Lung (tissue), 12 donors: ENCODE results near the gene LSM7. TPM values are rescaled to one million over a fixed set of nuclear protein-coding genes. Genes with fewer than 3 reads are reported as not detected.
"Not testable (repeated sequence)": the region's sequence is repeated elsewhere in the genome, so short reads cannot be mapped to it uniquely, and the experiment has no call there.

Source experiments
- ATAC-seq: fragments of 200-7000 bp; cut with Tn5 transposase; one replicate; pipeline ENCODE4 v1.9.1; 2020; ENCODE audit warnings: moderate number of reproducible peaks; ENCODE audit not compliant: insufficient read depth, low FRiP score
- DNase-seq, 3 donors: peaks; one replicate each; pipeline ENCODE4 v3.0.0-alpha.2; 2013 to 2017
- H3K27ac ChIP-seq, 2 donors: one replicate each; pipeline ENCODE4 v1.5.1; 2013; ENCODE audit warnings: mild to moderate bottlenecking in 2 of 2, moderate library complexity in 2 of 2, control low read depth in 1 of 2, inconsistent platforms in 1 of 2, low read depth in 1 of 2, low read length in 1 of 2
- H3K27me3 ChIP-seq, 3 donors: one replicate each; pipeline ENCODE4 v1.5.1; 2013; ENCODE audit warnings: low read length in 2 of 3; ENCODE audit not compliant: control insufficient read depth in 3 of 3, insufficient read depth in 3 of 3
- H3K36me3 ChIP-seq, 4 donors: one replicate each; pipeline ENCODE4 v1.5.1; 2013; ENCODE audit warnings: low read length in 4 of 4, mild to moderate bottlenecking in 1 of 4, moderate library complexity in 1 of 4; ENCODE audit not compliant: control insufficient read depth in 4 of 4, insufficient read depth in 4 of 4
- H3K4me1 ChIP-seq, 5 donors: one replicate each; pipeline ENCODE4 v1.5.1; 2013; ENCODE audit warnings: low read length in 5 of 5, mild to moderate bottlenecking in 2 of 5, moderate library complexity in 1 of 5; ENCODE audit not compliant: control insufficient read depth in 5 of 5, insufficient read depth in 5 of 5
- H3K4me3 ChIP-seq: one replicate; pipeline ENCODE4 v1.5.1; 2013; ENCODE audit warnings: mild to moderate bottlenecking, control low read depth, moderate library complexity
- H3K9ac ChIP-seq, 2 donors: one replicate each; pipeline ENCODE4 v1.5.1; 2013; ENCODE audit warnings: low read length in 2 of 2, control low read depth in 1 of 2; ENCODE audit not compliant: insufficient read depth in 1 of 2
- H3K9me3 ChIP-seq, 4 donors: one replicate each; pipeline ENCODE4 v1.5.1; 2013; ENCODE audit warnings: low read length in 3 of 4, mild to moderate bottlenecking in 1 of 4, moderate library complexity in 1 of 4; ENCODE audit not compliant: control insufficient read depth in 4 of 4, insufficient read depth in 3 of 4
- CTCF ChIP-seq: IDR thresholded peaks from 2 replicates; pipeline ENCODE4 v1.5.1; 2012; ENCODE audit warnings: mild to moderate bottlenecking; ENCODE audit errors: control extremely low read depth, extremely low read depth
- WGBS, 2 donors: extraction: QIAGEN DNeasy Blood & Tissue Kit; methylation state at CpG; one replicate each; pipeline ENCODE4 v1.1.7; 2013; 5-methylcytosine and 5-hydroxymethylcytosine counted together
- polyA plus RNA-seq, 2 donors: library from polyadenylated mRNA; stranded (reverse); fragments of 200-250 nt; gene quantifications; one replicate each; pipeline ENCODE4 v1.2.1, GENCODE V29; 2013
- total RNA-seq, 2 donors: library from RNA; depleted of rRNA in 1 of 2; stranded (reverse); fragments of >200 nt in 1 of 2; gene quantifications; one replicate each; pipeline ENCODE4 v1.2.1, GENCODE V29; 2014 to 2021
- donor health status: control.
- donor health status: control.
- donor health status: Bipolar disorder and iron deficiency.
- donor health status: healthy.
- donor health status: DM: yes; HTN: yes; CAD: no.

LSM7 gene
- total and polyA plus RNA-seq, 4 donors, result 54.9 to 307 (median 191) TPM

GRCh38 chr19:2352121-2352520 is 23.7 kb upstream of the LSM7 start:
- ATAC-seq, result no peak
- no peak for DNase-seq
- peaks cover 0 to 39% (median 10%) of the 10 kb centered on the region in 4 donors for H3K36me3 ChIP-seq
- 94 to 98% methylated on average over 24 of the region's 24 CpGs for WGBS, 2 donors
- H3K4me1 ChIP-seq, result no peaks in the 10 kb centered on the region
- H3K4me3 ChIP-seq, result no peak overlapping the region
- no peaks in the 10 kb centered on the region for H3K9me3 ChIP-seq
- H3K9ac ChIP-seq, result no peak overlapping the region
- no peaks in the 10 kb centered on the region for H3K27me3 ChIP-seq
- TF ChIP-seq CTCF, result no peak
- no peak overlapping the region for H3K27ac ChIP-seq

GRCh38 chr19:2351591-2351990 is 23.2 kb upstream of the LSM7 start:
- no peaks in the 10 kb centered on the region for H3K27me3 ChIP-seq
- no peak overlapping the region for H3K27ac ChIP-seq
- ATAC-seq (no peak), DNase-seq (no peak)
- no peak for TF ChIP-seq CTCF
- no peaks in the 10 kb centered on the region for H3K4me1 ChIP-seq
- 96 to 98% methylated on average over 28 of the region's 28 CpGs for WGBS, 2 donors
- no peaks in the 10 kb centered on the region for H3K9me3 ChIP-seq
- H3K36me3 ChIP-seq, result peaks cover 0 to 41% (median 10%) of the 10 kb centered on the region in 4 donors
- no peak overlapping the region for H3K9ac ChIP-seq
- no peak overlapping the region for H3K4me3 ChIP-seq

- Histone ChIP-seq H3K9ac (no peak overlapping the region), H3K4me1 (peaks cover 0 to 3% (median 0%) of the 10 kb centered on the region in 5 donors), H3K4me3 (no peak overlapping the region), H3K27me3 (no peaks in the 10 kb centered on the region), H3K36me3 (peaks cover 0 to 43% (median 10%) of the 10 kb centered on the region in 4 donors), H3K9me3 (no peaks in the 10 kb centered on the region), H3K27ac (no peak overlapping the region)
- no peak for ATAC-seq
- no peak for DNase-seq
- no peak for TF ChIP-seq CTCF
- 95% methylated on average over 16 of the region's 16 CpGs for WGBS, 2 donors
These were observed 22.3 kb upstream of the LSM7 start for GRCh38 chr19:2350656-2351055.

GRCh38 chr19:2349818-2350217 is 21.4 kb upstream of the LSM7 start:
- H3K27me3 ChIP-seq, H3K9ac ChIP-seq, H3K4me3 ChIP-seq, H3K27ac ChIP-seq, H3K9me3 ChIP-seq, DNase-seq, H3K4me1 ChIP-seq, ATAC-seq: not testable (repeated sequence)
- H3K36me3 ChIP-seq, result peaks cover 3 to 48% (median 10%) of the 10 kb centered on the region in 4 donors
- WGBS, 2 donors, result 96% methylated on average over 24 of the region's 24 CpGs
